ACC112 (cell line): ENCODE results near the gene COL18A1.
"Not testable (repeated sequence)": the region's sequence is repeated elsewhere in the genome, so short reads cannot be mapped to it uniquely, and the experiment has no call there.

ENCODE experiments used
- H2AFZ ChIP-seq: fragments of 200-600 bp; sonication (generic); one replicate; pipeline ENCODE4 v1.6.0; 2017; ENCODE audit warnings: antibody characterized with exemption, low read length; ENCODE audit not compliant: unreplicated experiment
- H3K27ac ChIP-seq: fragments of 200-600 bp; sonication (generic); 2 replicates; pipeline ENCODE4 v1.5.1; 2014; ENCODE audit warnings: low read depth, mild to moderate bottlenecking, antibody characterized with exemption, low read length, moderate library complexity
- H3K27me3 ChIP-seq: fragments of 200-600 bp; sonication (generic); 2 replicates; pipeline ENCODE4 v1.6.1; 2014; ENCODE audit warnings: mild to moderate bottlenecking, antibody characterized with exemption, low read length, moderate library complexity, mixed read lengths; ENCODE audit not compliant: insufficient read depth
- H3K36me3 ChIP-seq: fragments of 200-600 bp; sonication (generic); 2 replicates; pipeline ENCODE4 v1.6.1; 2016; ENCODE audit warnings: mild to moderate bottlenecking, antibody characterized with exemption, low read length, moderate library complexity, mixed read lengths; ENCODE audit not compliant: insufficient read depth
- H3K4me1 ChIP-seq: fragments of 200-600 bp; sonication (generic); one replicate; pipeline ENCODE4 v1.6.1; 2016; ENCODE audit warnings: low read length, mixed read lengths; ENCODE audit not compliant: insufficient read depth, unreplicated experiment, control insufficient read depth
- H3K4me3 ChIP-seq: fragments of 200-600 bp; sonication (generic); 2 replicates; pipeline ENCODE4 v1.5.1; 2014; ENCODE audit warnings: mild to moderate bottlenecking, low read depth, low read length
- H3K79me2 ChIP-seq: fragments of 200-600 bp; sonication (generic); one replicate; pipeline ENCODE4 v1.6.0; 2016; ENCODE audit warnings: low read length; ENCODE audit not compliant: control insufficient read depth, unreplicated experiment, insufficient read depth

The COL18A1 gene

GRCh38 chr21:45369018-45369417 is 35.9 kb upstream of the COL18A1 start:
- H3K27ac ChIP-seq, H3K27me3 ChIP-seq, H3K79me2 ChIP-seq, H2AFZ ChIP-seq, H3K36me3 ChIP-seq, H3K4me3 ChIP-seq: not testable (repeated sequence)
- H3K4me1 ChIP-seq, result peaks cover 37% of the 10 kb centered on the region

GRCh38 chr21:45370575-45370974 is 34.4 kb upstream of the COL18A1 start:
- H3K27ac ChIP-seq, result no peak overlapping the region
- H3K79me2 ChIP-seq, result no peaks in the 10 kb centered on the region
- no peaks in the 10 kb centered on the region for H3K27me3 ChIP-seq
- H2AFZ ChIP-seq, result no peak overlapping the region
- H3K4me1 ChIP-seq, result peaks cover 22% of the 10 kb centered on the region
- no peaks in the 10 kb centered on the region for H3K36me3 ChIP-seq
- H3K4me3 ChIP-seq, result no peak overlapping the region

GRCh38 chr21:45371081-45371480 is 33.9 kb upstream of the COL18A1 start:
- Histone ChIP-seq H3K79me2 (no peaks in the 10 kb centered on the region), H3K27me3 (no peaks in the 10 kb centered on the region), H2AFZ (no peak overlapping the region), H3K4me1 (peaks cover 17% of the 10 kb centered on the region), H3K4me3 (no peak overlapping the region), H3K36me3 (no peaks in the 10 kb centered on the region), H3K27ac (no peak overlapping the region)

- H3K4me3 ChIP-seq, result no peak overlapping the region
- no peaks in the 10 kb centered on the region for H3K36me3 ChIP-seq
- H3K27me3 ChIP-seq, result no peaks in the 10 kb centered on the region
- no peaks in the 10 kb centered on the region for H3K79me2 ChIP-seq
- peaks cover 12% of the 10 kb centered on the region for H3K4me1 ChIP-seq
- H2AFZ ChIP-seq, result no peak overlapping the region
- no peak overlapping the region for H3K27ac ChIP-seq
These were observed 33.3 kb upstream of the COL18A1 start for GRCh38 chr21:45371655-45372054.

- no peak overlapping the region for H3K27ac ChIP-seq
- H3K36me3 ChIP-seq, result no peaks in the 10 kb centered on the region
- no peaks in the 10 kb centered on the region for H3K79me2 ChIP-seq
- H3K4me1 ChIP-seq, result peaks cover 2% of the 10 kb centered on the region
- no peak overlapping the region for H3K4me3 ChIP-seq
- H2AFZ ChIP-seq, result no peak overlapping the region
- 0 out of 2 replicates have a peak, but pooled peaks cover 3% of the 10 kb centered on the region for H3K27me3 ChIP-seq
These were observed 32.1 kb upstream of the COL18A1 start for GRCh38 chr21:45372732-45373355.

GRCh38 chr21:45373991-45374816 is 30.8 kb upstream of the COL18A1 start:
- H3K27ac ChIP-seq, result no peak overlapping the region
- H3K79me2 ChIP-seq, result no peaks in the 10 kb centered on the region
- H3K4me3 ChIP-seq, result no peak overlapping the region
- H3K27me3 ChIP-seq, result 0 out of 2 replicates have a peak, but pooled peaks cover 3% of the 10 kb centered on the region
- no peak overlapping the region for H2AFZ ChIP-seq
- no peaks in the 10 kb centered on the region for H3K36me3 ChIP-seq
- no peaks in the 10 kb centered on the region for H3K4me1 ChIP-seq

- Histone ChIP-seq H3K27ac (no peak overlapping the region), H3K4me3 (no peak overlapping the region), H2AFZ (no peak overlapping the region), H3K79me2 (no peaks in the 10 kb centered on the region), H3K4me1 (no peaks in the 10 kb centered on the region), H3K36me3 (no peaks in the 10 kb centered on the region), H3K27me3 (0 out of 2 replicates have a peak, but pooled peaks cover 3% of the 10 kb centered on the region)
These were observed 30.0 kb upstream of the COL18A1 start for GRCh38 chr21:45374826-45375455.

GRCh38 chr21:45376459-45377324 is 28.3 kb upstream of the COL18A1 start:
- H3K27ac ChIP-seq, result no peak overlapping the region

GRCh38 chr21:45377325-45377709 is 27.6 kb upstream of the COL18A1 start:
- Histone ChIP-seq H3K79me2 (no peaks in the 10 kb centered on the region), H3K36me3 (no peaks in the 10 kb centered on the region), H3K4me1 (no peaks in the 10 kb centered on the region), H3K4me3 (no peak overlapping the region), H3K27ac (no peak overlapping the region), H2AFZ (no peak overlapping the region), H3K27me3 (0 out of 2 replicates have a peak, but pooled peaks cover 3% of the 10 kb centered on the region)

More at GRCh38 chr21:45376459-45377324, 28.3 kb upstream of the COL18A1 start:
- no peaks in the 10 kb centered on the region for H3K4me1 ChIP-seq
- H3K79me2 ChIP-seq, result no peaks in the 10 kb centered on the region
- no peaks in the 10 kb centered on the region for H3K36me3 ChIP-seq
- no peak overlapping the region for H3K4me3 ChIP-seq
- no peak overlapping the region for H2AFZ ChIP-seq
- 0 out of 2 replicates have a peak, but pooled peaks cover 3% of the 10 kb centered on the region for H3K27me3 ChIP-seq

GRCh38 chr21:45377866-45378257 is 27.1 kb upstream of the COL18A1 start:
- H3K4me3 ChIP-seq, result no peak overlapping the region
- H3K27ac ChIP-seq, result no peak overlapping the region
- H3K36me3 ChIP-seq, result no peaks in the 10 kb centered on the region
- no peak overlapping the region for H2AFZ ChIP-seq
- H3K79me2 ChIP-seq, result no peaks in the 10 kb centered on the region
- no peaks in the 10 kb centered on the region for H3K4me1 ChIP-seq
- H3K27me3 ChIP-seq, result 0 out of 2 replicates have a peak, but pooled peaks cover 3% of the 10 kb centered on the region
